GM19324 (cell line): ENCODE measurements around the gene ABHD11.
A peak's percentile ranks its signal among the peaks of the same experiment; 100 is the strongest.
"Not testable (repeated sequence)": the region's sequence is repeated elsewhere in the genome, so short reads cannot be mapped to it uniquely, and the experiment has no call there.

Source experiments
- ATAC-seq: cut with Tn5 transposase; IDR thresholded peaks from one replicate; pipeline ENCODE4 v1.9.1; 2021; ENCODE audit warnings: mild to moderate bottlenecking, moderate library complexity; ENCODE audit not compliant: unreplicated experiment, low FRiP score

The ABHD11 gene

GRCh38 chr7:73746378-73746777 lies 7.8 kb upstream of the ABHD11 start:
- no peak for ATAC-seq

- no peak for ATAC-seq
These were observed 4.4 kb upstream of the ABHD11 start for GRCh38 chr7:73742753-73743641.

- ATAC-seq = no peak
These were observed 3.7 kb upstream of the ABHD11 start for GRCh38 chr7:73742338-73742752.

- no peak for ATAC-seq
These were observed 3.0 kb upstream of the ABHD11 start for GRCh38 chr7:73741600-73741999.

- ATAC-seq = no peak
These were observed 2.2 kb upstream of the ABHD11 start for GRCh38 chr7:73740771-73741170.

- ATAC-seq = no peak
These were observed 1.6 kb upstream of the ABHD11 start for GRCh38 chr7:73740212-73740611.

- ATAC-seq = no peak
These were observed 775 bp upstream of the ABHD11 start for GRCh38 chr7:73739387-73739767.

GRCh38 chr7:73738220-73738611 lies 386 bp downstream of the ABHD11 start:
- ATAC-seq = peak; percentile 1

GRCh38 chr7:73737491-73738219 lies 947 bp downstream of the ABHD11 start:
- no peak for ATAC-seq

- no peak for ATAC-seq
These were observed 1.7 kb downstream of the ABHD11 start for GRCh38 chr7:73736885-73737284.

- no peak for ATAC-seq
These were observed 3.1 kb downstream of the ABHD11 start for GRCh38 chr7:73735528-73735905.

- ATAC-seq = peak; percentile 28
These were observed 3.7 kb downstream of the ABHD11 start for GRCh38 chr7:73734619-73735527.

- ATAC-seq = no peak
These were observed 6.2 kb downstream of the ABHD11 start for GRCh38 chr7:73732397-73732796.

- ATAC-seq = no peak
These were observed 8.1 kb downstream of the ABHD11 start for GRCh38 chr7:73730485-73730884.

- no peak for ATAC-seq
These were observed 10.1 kb downstream of the ABHD11 start for GRCh38 chr7:73728551-73728950.

- no peak for ATAC-seq
These were observed 10.7 kb downstream of the ABHD11 start for GRCh38 chr7:73727952-73728351.

- ATAC-seq = peak; percentile 24
These were observed 12.5 kb downstream of the ABHD11 start for GRCh38 chr7:73726083-73726466.

- no peak for ATAC-seq
These were observed 14.8 kb downstream of the ABHD11 start for GRCh38 chr7:73723813-73724212.

GRCh38 chr7:73722785-73723184 lies 15.8 kb downstream of the ABHD11 start:
- no peak for ATAC-seq

GRCh38 chr7:73722182-73722581 lies 16.4 kb downstream of the ABHD11 start:
- not testable (repeated sequence) for ATAC-seq

- ATAC-seq = no peak
These were observed 17.2 kb downstream of the ABHD11 start for GRCh38 chr7:73721377-73721817.
